Panc1 (cell line): ENCODE measurements around the gene THEM5. TPM values are rescaled to one million over a fixed set of nuclear protein-coding genes. Genes with fewer than 3 reads are reported as not detected.

ENCODE experiments used
- ATAC-seq: fragments of 200-7000 bp; cut with Tn5 transposase; 2 replicates; pipeline ENCODE4 v1.9.1; 2020; ENCODE audit warnings: mild to moderate bottlenecking, moderate library complexity
- BruUV-seq: library from RNA; stranded (reverse); fragments of 400-500 nt; replicated peaks from 2 replicates; lab custom pipeline; 2021; lab: Mats Ljungman, UMichigan
- CTCF ChIA-PET: fragments of 300-600 bp; sonication (Branson Sonifier 250); formaldehyde crosslinking; loops from one replicate; lab custom pipeline; 2022; ENCODE audit warnings: antibody characterized with exemption; lab: Charles Lee
- POLR2A ChIA-PET: fragments of 300-600 bp; sonication (Branson Sonifier 250); formaldehyde crosslinking; loops from one replicate; lab custom pipeline; 2022; ENCODE audit warnings: antibody characterized with exemption; lab: Charles Lee
- DNase-seq: peaks from one replicate; pipeline ENCODE4 v3.0.0-alpha.2; 2010; ENCODE audit warnings: low read depth, low spot score
- H3K27ac ChIP-seq: 2 replicates; pipeline ENCODE4 v1.5.1; 2011; ENCODE audit warnings: mild to moderate bottlenecking, low read length, inconsistent platforms
- H3K27me3 ChIP-seq: fragments of 200-500 bp; sonication (Bioruptor generic); 2 replicates; pipeline ENCODE4 v1.6.0; 2014; ENCODE audit warnings: low read length, inconsistent platforms; ENCODE audit not compliant: control insufficient read depth, insufficient read depth
- H3K36me3 ChIP-seq: fragments of 200-500 bp; sonication (Bioruptor generic); 2 replicates; pipeline ENCODE4 v1.5.1; 2014; ENCODE audit warnings: inconsistent platforms, mild to moderate bottlenecking, low read length, moderate library complexity; ENCODE audit not compliant: control insufficient read depth, insufficient read depth
- H3K4me1 ChIP-seq: 2 replicates; pipeline ENCODE4 v1.5.1; 2011; ENCODE audit warnings: inconsistent platforms, mild to moderate bottlenecking, low read length, moderate library complexity; ENCODE audit not compliant: control insufficient read depth, insufficient read depth
- H3K4me3 ChIP-seq, 2 experiments: 2 replicates each; pipeline ENCODE4 v1.5.1; 2011 to 2012; ENCODE audit warnings: low read depth in 2 of 2, low read length in 2 of 2, mild to moderate bottlenecking in 2 of 2, inconsistent platforms in 1 of 2, moderate library complexity in 1 of 2
- H3K9me3 ChIP-seq: fragments of 200-500 bp; sonication (Bioruptor generic); 2 replicates; pipeline ENCODE4 v1.5.1; 2014; ENCODE audit warnings: low read depth, mild to moderate bottlenecking, inconsistent platforms, low read length, moderate library complexity; ENCODE audit not compliant: control insufficient read depth, insufficient read depth
- CTCF ChIP-seq: fragments of 450-650 bp; IDR thresholded peaks from 2 replicates; pipeline ENCODE4 v1.5.1; 2017; ENCODE audit warnings: mild to moderate bottlenecking
- POLR2AphosphoS5 ChIP-seq: IDR thresholded peaks from 2 replicates; pipeline ENCODE4 v1.6.1; 2012; ENCODE audit warnings: mild to moderate bottlenecking, low read depth, low read length, moderate library complexity
- REST ChIP-seq, 2 experiments: IDR thresholded peaks; 2 replicates each; pipeline ENCODE4 v1.6.1; 2011 to 2012; ENCODE audit warnings: low read depth in 2 of 2, control low read depth in 1 of 2, low read length in 1 of 2, mild to moderate bottlenecking in 1 of 2, moderate library complexity in 1 of 2; ENCODE audit not compliant: insufficient read depth in 1 of 2
- SIN3A ChIP-seq: IDR thresholded peaks from 2 replicates; pipeline ENCODE4 v1.6.1; 2012; ENCODE audit warnings: low read depth, mild to moderate bottlenecking, low read length, moderate library complexity, borderline replicate concordance; ENCODE audit not compliant: insufficient read depth
- TCF7L2 ChIP-seq: IDR thresholded peaks from 2 replicates; pipeline ENCODE4 v1.6.1; 2011; ENCODE audit warnings: mild to moderate bottlenecking, low read depth, low read length, inconsistent platforms
- in situ Hi-C: cut with HindIII; loops from 2 replicates; pipeline ENCODE4 v1.10.0; 2016; ENCODE audit warnings: low sequenced_read_pairs, low pct_unique_long_range_greater_than_20kb
- intact Hi-C: fragments of 100-400 bp; cut with micrococcal nuclease; formaldehyde crosslinking; loops from one replicate; pipeline ENCODE4 v1.10.0; 2022; ENCODE audit not compliant: unreplicated experiment
- total RNA-seq: library from RNA; stranded (reverse); gene quantifications from one replicate; pipeline ENCODE4 v1.2.1, GENCODE V29; 2021; ENCODE audit not compliant: unreplicated experiment

Gene THEM5
- total RNA-seq, 1 experiment from 2014 or later, result not detected

GRCh38 chr1:151871284-151872030 lies 17.9 kb upstream of the THEM5 start:
- no peaks in the 10 kb centered on the region for H3K4me1 ChIP-seq
- no peaks in the 10 kb centered on the region for H3K36me3 ChIP-seq
- DNase-seq (no peak), ATAC-seq (peak; percentile 53; the same call in 1 of the 2 replicates)
- in situ Hi-C loops, result no loop called here
- no peak overlapping the region for H3K4me3 ChIP-seq
- ChIA-PET POLR2A (no interaction called here), CTCF (interaction anchor here (0.6 kb wide), 1 partner anchor 280 kb away, joined by 3 read pairs; no protein-coding TSS in a partner anchor)
- H3K9me3 ChIP-seq, result no peaks in the 10 kb centered on the region
- no peak for TF ChIP-seq SIN3A
- TF ChIP-seq POLR2AphosphoS5, result no peak
- no peak for TF ChIP-seq REST (IDR thresholded peaks at IDR 0.05; ENCODE audit: insufficient read depth in 1 of 2, low read depth in 2 of 2, low read length in 1 of 2)
- no peak for TF ChIP-seq TCF7L2
- TF ChIP-seq CTCF, result no peak
- no TSS peak for BruUV-seq
- H3K27ac ChIP-seq, result no peak overlapping the region
- no peaks in the 10 kb centered on the region for H3K27me3 ChIP-seq
- intact Hi-C loops, result no loop called here

GRCh38 chr1:151868486-151868885 lies 15.0 kb upstream of the THEM5 start:
- no peaks in the 10 kb centered on the region for H3K36me3 ChIP-seq
- intact Hi-C loops (no loop called here), in situ Hi-C loops (no loop called here)
- no peak for DNase-seq
- ChIA-PET POLR2A (no interaction called here), CTCF (interaction anchor here (0.6 kb wide), 1 partner anchor 568 kb away, joined by 4 read pairs; no protein-coding TSS in a partner anchor)
- no TSS peak for BruUV-seq
- ATAC-seq, result no peak
- no peaks in the 10 kb centered on the region for H3K27me3 ChIP-seq
- H3K9me3 ChIP-seq, result no peaks in the 10 kb centered on the region
- no peak overlapping the region for H3K4me3 ChIP-seq
- no peak for TF ChIP-seq REST (IDR thresholded peaks at IDR 0.05; ENCODE audit: insufficient read depth in 1 of 2, low read depth in 2 of 2, low read length in 1 of 2)
- no peak for TF ChIP-seq TCF7L2
- no peak for TF ChIP-seq POLR2AphosphoS5
- no peak for TF ChIP-seq SIN3A
- no peak for TF ChIP-seq CTCF
- no peak overlapping the region for H3K27ac ChIP-seq
- H3K4me1 ChIP-seq, result no peaks in the 10 kb centered on the region
